Ovary (tissue), 3 donors: ENCODE results near the gene MME.

Source experiments
- POLR2A ChIP-seq: fragments of 450-650 bp; IDR thresholded peaks from one replicate; pipeline ENCODE4 v1.6.1; 2017; ENCODE audit warnings: antibody characterized with exemption, mild to moderate bottlenecking, moderate library complexity
- TF ChIP-seq, protein P1 (sequence below), 3 donors: fragments of 450-650 bp in 2 of 3; fragments of 200-600 bp in 1 of 3; IDR thresholded peaks; one replicate each; pipeline versions ENCODE4 v1.5.1 to v1.8.0; 2016 to 2022; ENCODE audit warnings: antibody characterized with exemption in 3 of 3, mild to moderate bottlenecking in 1 of 3
- donor health status: DM: no; HTN: no; CAD: no.

DNA sequence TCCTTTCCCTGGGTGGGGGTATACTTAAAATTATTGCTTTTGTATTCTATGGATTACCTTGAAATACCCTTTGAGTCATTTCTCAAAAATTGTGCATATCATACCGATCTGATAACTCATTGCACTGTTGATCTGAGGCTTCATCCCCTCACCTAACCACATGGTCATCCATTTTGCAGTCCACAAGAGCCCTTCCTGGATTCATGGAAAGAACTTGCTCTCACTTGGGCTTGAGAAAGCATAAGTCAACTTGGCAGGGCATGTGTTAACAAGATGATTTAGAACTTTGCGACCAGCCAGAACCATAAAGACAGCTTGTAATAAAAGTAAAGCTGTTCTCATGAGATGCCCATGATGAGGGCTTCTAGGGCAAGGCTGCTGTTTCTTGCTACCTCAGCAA, 22.2 kb downstream of the MME start:
- TF ChIP-seq POLR2A, result no peak
- TF ChIP-seq, protein P1, sequence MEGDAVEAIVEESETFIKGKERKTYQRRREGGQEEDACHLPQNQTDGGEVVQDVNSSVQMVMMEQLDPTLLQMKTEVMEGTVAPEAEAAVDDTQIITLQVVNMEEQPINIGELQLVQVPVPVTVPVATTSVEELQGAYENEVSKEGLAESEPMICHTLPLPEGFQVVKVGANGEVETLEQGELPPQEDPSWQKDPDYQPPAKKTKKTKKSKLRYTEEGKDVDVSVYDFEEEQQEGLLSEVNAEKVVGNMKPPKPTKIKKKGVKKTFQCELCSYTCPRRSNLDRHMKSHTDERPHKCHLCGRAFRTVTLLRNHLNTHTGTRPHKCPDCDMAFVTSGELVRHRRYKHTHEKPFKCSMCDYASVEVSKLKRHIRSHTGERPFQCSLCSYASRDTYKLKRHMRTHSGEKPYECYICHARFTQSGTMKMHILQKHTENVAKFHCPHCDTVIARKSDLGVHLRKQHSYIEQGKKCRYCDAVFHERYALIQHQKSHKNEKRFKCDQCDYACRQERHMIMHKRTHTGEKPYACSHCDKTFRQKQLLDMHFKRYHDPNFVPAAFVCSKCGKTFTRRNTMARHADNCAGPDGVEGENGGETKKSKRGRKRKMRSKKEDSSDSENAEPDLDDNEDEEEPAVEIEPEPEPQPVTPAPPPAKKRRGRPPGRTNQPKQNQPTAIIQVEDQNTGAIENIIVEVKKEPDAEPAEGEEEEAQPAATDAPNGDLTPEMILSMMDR (IDR thresholded peaks at IDR 0.05), result no peak
